ENCODE results near the gene MBLAC1.

DNA sequence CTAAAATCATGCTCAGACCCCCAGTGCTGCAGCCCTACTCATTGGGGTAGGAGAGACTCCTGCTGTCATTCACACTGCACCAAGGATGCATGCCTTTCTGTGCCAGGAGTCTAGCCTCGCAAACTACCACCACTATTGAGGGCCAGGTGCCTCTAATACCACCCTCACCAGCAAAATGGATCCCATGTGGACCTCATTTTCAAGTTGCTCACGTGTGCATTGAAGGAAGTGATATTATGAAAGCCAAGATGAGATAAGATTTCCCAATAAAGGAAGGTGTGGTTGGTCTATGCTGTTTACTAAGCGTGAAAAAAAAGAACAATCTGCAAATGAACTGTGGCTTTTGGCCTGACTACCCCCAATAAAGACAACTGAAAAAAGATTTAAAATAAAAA is 14.8 kb downstream of the MBLAC1 start:
- TF ChIP-seq POLR2AphosphoS5 (IDR thresholded peaks at IDR 0.05; ENCODE audit: borderline replicate concordance, low read depth, low read length) = no peak
- TF ChIP-seq EZH2 (IDR thresholded peaks at IDR 0.05) = no peak

Measured in SK-N-MC (cell line).